ENCODE measurements around the gene GTF3C1.
A peak's percentile ranks its signal among the peaks of the same experiment; 100 is the strongest.

Gene GTF3C1

DNA sequence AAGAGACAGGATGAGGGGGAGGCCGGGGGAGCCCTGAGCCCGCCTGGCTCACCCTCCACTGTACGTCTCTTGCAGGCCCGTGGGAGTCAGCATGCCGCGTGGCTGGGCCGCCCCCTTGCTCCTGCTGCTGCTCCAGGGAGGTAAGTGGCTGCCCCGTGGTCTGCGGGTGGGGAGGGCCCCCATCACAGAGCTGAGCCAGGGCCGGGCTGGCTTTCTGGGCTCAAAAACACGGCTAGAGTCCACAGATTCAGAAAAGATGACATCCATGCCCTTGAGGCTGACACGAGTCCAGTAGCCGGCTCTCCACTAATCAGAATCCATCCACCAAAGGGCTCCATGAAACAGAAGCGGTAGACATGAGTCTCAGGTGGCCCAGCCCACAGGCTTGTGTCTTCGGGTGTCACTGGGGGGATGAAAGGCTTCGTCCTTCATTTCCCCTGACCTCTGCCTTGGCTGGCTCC is 119.7 kb downstream of the GTF3C1 start:
- H3K4me3 ChIP-seq (replicated peaks; ENCODE audit: low read depth, low read length), result no peak overlapping the region
- DNase-seq (ENCODE audit: extremely low read depth, low read depth), result no peak
- TF ChIP-seq, protein P1, sequence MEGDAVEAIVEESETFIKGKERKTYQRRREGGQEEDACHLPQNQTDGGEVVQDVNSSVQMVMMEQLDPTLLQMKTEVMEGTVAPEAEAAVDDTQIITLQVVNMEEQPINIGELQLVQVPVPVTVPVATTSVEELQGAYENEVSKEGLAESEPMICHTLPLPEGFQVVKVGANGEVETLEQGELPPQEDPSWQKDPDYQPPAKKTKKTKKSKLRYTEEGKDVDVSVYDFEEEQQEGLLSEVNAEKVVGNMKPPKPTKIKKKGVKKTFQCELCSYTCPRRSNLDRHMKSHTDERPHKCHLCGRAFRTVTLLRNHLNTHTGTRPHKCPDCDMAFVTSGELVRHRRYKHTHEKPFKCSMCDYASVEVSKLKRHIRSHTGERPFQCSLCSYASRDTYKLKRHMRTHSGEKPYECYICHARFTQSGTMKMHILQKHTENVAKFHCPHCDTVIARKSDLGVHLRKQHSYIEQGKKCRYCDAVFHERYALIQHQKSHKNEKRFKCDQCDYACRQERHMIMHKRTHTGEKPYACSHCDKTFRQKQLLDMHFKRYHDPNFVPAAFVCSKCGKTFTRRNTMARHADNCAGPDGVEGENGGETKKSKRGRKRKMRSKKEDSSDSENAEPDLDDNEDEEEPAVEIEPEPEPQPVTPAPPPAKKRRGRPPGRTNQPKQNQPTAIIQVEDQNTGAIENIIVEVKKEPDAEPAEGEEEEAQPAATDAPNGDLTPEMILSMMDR (IDR thresholded peaks at IDR 0.05; ENCODE audit: low read depth, low read length, missing control alignments), result no peak

DNA sequence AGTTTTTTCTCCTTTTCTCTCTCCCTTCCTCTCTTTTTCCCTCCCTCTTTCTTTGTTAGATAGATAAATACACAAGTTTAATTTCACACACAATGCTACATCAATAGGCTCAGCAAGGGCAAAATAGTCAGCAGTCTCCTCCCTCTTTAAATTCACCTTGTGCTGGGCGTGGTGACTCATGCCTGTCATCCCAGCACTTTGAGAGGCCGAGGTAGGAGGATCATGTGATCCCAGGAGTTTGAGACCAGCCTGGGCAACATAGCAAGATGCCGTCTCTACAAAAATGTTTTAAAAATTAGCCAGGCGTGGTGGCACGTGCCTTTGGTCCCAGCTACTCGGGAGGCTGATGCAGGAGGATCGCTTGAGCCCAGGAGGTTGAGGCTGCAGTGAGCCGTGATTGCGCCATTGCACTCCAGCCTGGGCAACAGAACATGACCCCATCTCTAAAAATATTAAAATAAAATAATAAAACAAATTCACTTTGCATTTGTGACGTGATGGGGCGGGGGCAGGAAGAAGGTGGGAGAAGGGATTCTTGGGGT is 120.3 kb downstream of the GTF3C1 start:
- no peak overlapping the region for H3K4me3 ChIP-seq (replicated peaks; ENCODE audit: low read depth, low read length)
- no peak for DNase-seq (ENCODE audit: extremely low read depth, low read depth)
- TF ChIP-seq, protein P1 (IDR thresholded peaks at IDR 0.05; ENCODE audit: low read depth, low read length, missing control alignments), result no peak

DNA sequence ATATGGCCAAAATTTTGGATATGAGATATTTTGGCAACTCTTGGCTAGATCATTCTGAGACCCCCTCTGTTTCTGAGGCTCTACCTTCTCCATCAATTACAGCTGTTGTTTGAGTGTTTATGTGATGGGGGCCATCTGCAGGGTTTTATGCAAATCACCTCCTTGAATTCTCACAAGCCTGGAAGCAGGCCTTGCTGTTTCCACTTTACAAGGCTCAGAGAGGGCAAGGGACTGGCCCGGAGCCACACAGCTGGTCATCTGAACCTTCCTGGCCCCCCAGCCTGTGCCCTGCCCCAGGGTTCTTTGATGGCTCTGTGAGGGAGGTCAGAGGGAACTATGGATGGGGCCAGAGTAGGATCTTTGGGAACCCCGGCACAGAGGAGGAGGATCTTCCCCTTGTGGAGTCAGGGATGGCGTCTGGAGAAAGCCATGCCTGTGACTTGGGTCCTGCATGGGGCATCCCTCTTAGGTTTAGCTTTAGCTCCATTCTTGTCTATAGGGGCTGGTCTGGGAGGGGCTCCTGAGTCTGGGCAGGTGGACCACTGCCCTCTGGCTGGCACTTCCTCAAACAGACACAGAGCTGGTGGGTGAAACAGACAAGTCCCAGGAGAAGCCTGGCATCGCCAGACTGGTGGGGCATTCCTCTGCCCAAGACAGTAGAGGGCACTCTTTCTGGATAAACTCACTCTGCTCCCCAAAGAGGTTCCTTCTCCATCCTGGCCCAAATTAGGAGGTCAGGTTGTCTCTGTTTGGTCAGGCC is 121.5 kb downstream of the GTF3C1 start:
- no peak for DNase-seq (ENCODE audit: extremely low read depth, low read depth)
- H3K4me3 ChIP-seq (replicated peaks; ENCODE audit: low read depth, low read length), result no peak overlapping the region

DNA sequence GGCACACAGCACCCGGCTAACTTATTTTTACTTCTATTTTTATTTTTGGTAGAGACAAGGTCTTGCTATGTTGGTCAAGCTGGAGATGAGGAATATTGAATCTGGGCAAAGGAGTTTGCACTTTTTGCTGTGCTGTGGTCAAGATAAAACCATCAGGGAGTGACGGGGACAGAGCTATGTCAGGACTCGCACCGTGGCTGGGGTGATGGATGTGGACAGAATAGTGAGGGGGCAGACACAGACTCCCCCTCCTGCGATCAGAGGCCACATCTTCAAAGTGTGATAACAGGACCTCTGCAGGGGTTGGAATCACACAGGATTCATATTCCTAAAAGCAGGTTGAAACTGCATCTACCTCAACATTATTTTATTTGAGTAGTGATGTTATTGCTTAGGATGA is 122.2 kb downstream of the GTF3C1 start:
- TF ChIP-seq, protein P1 (IDR thresholded peaks at IDR 0.05; ENCODE audit: low read depth, low read length, missing control alignments), result no peak

More for the DNA sequence above, 121.5 kb downstream of the GTF3C1 start:
- TF ChIP-seq, protein P1 (IDR thresholded peaks at IDR 0.05; ENCODE audit: low read depth, low read length, missing control alignments), result peak; percentile 5

DNA sequence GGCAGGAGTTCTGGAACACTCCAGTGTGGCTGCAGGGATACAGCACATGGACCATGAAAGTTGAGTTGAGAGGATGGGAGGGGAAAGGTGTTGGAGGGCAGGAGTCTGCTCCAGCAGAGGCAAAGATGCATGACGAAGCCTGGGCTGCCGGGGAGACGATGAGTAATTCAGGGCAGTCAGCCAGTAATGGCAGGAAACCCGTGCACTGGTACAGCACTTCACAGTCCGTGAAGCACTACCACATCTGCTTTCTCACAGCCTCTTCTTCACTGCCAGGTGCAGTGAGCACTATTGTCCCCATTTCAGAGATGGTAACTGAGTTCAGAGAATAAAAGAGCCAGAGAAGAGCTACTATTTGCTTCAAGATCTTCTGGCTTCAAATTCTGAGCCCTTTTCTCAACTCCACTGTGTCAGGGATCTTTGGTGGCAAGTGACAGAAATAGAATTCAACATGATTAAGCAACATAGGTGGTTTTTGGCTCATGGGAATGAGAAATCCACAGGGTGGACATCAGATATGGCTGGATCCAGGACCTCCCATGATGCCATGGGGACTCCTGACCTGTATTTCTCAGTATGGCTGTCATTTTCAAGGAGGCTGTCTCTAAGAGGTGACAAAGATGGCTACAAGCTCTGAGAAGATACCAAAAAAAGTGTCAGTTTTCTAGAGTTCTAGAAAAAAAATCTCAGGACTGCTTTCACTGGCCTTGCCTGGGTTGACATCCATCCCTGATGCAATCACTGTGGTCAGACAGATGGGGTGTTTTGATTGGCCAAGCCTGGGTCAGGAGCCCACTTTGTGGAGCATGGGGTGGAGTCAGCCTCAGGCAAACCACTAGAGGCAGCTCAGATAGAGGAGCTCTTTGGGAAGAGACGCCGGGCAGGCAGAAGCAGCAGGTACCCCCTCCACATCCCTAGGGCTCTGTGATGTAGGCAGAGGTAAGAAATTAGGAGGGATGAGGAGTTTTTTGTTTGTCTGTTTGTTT is 123.0 kb downstream of the GTF3C1 start:
- TF ChIP-seq, protein P1 (IDR thresholded peaks at IDR 0.05; ENCODE audit: low read depth, low read length, missing control alignments), result no peak
- DNase-seq (ENCODE audit: extremely low read depth, low read depth), result peak; percentile 90
- H3K4me3 ChIP-seq (replicated peaks; ENCODE audit: low read depth, low read length), result no peak overlapping the region

More for the DNA sequence above, 122.2 kb downstream of the GTF3C1 start:
- no peak overlapping the region for H3K4me3 ChIP-seq (replicated peaks; ENCODE audit: low read depth, low read length)
- no peak for DNase-seq (ENCODE audit: extremely low read depth, low read depth)

DNA sequence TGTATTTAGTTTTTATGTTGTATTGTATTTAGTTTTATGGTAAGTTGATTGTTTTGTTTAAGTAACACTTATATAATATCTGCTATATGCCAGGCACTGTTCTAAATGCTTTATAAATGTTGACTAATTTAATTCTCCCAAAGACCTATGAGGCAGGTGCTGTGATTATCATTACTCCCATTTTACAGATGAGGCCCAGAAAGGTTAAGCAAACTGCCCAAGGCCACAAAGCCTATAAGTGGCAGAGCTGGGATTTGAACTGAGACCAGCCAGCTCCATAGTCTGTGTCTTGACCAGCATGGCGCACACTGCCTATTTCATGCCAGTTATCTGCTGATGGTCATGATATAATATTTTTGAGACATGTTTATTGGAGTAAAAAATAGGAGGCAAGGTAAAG is 123.8 kb downstream of the GTF3C1 start:
- DNase-seq (ENCODE audit: extremely low read depth, low read depth), result no peak
- TF ChIP-seq, protein P1 (IDR thresholded peaks at IDR 0.05; ENCODE audit: low read depth, low read length, missing control alignments), result no peak
- no peak overlapping the region for H3K4me3 ChIP-seq (replicated peaks; ENCODE audit: low read depth, low read length)

All from HFF-Myc (cell line).